AG09319 (cell line): ENCODE measurements around the gene PRR18.

Experiments used
- DNase-seq: peaks from one replicate; pipeline ENCODE4 v3.0.0-alpha.2; 2010; ENCODE audit warnings: low read depth; ENCODE audit errors: extremely low read depth
- TF ChIP-seq, protein P1 (sequence below): IDR thresholded peaks from 2 replicates; pipeline ENCODE4 v1.5.1; 2011; ENCODE audit warnings: low read depth, mild to moderate bottlenecking, inconsistent platforms, low read length, moderate library complexity

The PRR18 gene, protein sequence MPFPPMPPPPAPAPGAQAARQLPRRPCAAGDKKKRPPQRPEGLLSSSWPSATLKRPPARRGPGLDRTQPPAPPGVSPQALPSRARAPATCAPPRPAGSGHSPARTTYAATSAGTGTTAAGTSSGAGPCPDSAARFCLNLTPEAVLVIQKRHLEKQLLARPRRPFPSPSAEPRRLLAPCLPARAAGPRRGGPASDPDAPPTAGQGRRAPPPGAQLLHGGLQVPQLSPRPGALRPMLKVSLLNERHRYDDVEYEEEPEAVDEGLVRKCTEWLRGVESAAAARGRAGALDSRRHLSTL

GRCh38 chr6:166308033-166308768 is at the start of gene PRR18:
Gene PRR18, minus strand, starts transcription at chr6:166308392. Its CDS starts 250 bp downstream, at chr6:166308142.
- TF ChIP-seq, protein P1, sequence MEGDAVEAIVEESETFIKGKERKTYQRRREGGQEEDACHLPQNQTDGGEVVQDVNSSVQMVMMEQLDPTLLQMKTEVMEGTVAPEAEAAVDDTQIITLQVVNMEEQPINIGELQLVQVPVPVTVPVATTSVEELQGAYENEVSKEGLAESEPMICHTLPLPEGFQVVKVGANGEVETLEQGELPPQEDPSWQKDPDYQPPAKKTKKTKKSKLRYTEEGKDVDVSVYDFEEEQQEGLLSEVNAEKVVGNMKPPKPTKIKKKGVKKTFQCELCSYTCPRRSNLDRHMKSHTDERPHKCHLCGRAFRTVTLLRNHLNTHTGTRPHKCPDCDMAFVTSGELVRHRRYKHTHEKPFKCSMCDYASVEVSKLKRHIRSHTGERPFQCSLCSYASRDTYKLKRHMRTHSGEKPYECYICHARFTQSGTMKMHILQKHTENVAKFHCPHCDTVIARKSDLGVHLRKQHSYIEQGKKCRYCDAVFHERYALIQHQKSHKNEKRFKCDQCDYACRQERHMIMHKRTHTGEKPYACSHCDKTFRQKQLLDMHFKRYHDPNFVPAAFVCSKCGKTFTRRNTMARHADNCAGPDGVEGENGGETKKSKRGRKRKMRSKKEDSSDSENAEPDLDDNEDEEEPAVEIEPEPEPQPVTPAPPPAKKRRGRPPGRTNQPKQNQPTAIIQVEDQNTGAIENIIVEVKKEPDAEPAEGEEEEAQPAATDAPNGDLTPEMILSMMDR, result no peak
- DNase-seq, result no peak

- DNase-seq, result no peak
- TF ChIP-seq, protein P1, result no peak
Measured at GRCh38 chr6:166355552-166355951, 47.4 kb upstream of the PRR18 start.

GRCh38 chr6:166354965-166355364 is 46.8 kb upstream of the PRR18 start:
- no peak for DNase-seq
- TF ChIP-seq, protein P1, result no peak

GRCh38 chr6:166354143-166354542 is 46.0 kb upstream of the PRR18 start:
- no peak for DNase-seq
- TF ChIP-seq, protein P1, result no peak

DNA sequence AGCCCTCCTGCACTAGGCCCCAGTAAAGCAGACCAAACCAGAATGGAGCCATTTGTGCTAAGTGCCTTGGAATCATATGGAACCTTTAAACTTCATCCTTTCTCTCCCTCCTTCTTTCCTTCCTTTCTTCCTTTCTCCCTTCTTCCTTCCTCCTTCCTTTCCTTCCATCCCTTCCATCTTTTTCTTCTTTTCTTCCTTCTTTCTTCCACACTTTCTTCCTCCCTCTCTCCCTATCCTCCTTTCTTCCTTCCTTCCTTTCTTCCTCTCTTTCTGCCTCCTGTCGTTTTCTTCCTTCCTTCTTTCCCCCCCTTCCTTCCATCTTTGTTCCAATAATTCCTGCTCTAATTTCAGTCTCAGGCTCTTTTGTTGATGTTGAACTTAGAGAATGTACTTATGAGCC is 45.3 kb upstream of the PRR18 start:
- DNase-seq, result no peak
- TF ChIP-seq, protein P1, result no peak

DNA sequence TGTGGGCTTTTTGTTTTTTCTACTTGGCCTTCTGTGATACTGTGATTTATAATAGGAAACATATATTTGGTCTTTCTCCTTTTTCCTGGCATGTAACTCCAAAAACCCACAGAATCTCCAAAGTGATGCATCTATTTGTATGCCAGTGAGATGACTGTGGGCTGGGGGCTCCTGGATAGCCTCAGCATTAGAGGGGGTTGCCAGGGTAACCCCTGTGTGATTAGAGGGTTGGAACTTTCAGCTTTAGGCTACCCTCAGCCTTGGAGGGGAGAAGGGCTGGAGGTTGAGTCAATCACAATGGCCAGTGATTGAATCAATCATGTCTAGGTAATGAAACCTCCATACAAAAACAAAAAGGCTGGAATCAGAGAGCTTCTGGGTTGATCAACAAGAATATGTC is 44.7 kb upstream of the PRR18 start:
- TF ChIP-seq, protein P1, result no peak
- no peak for DNase-seq

- no peak for DNase-seq
- TF ChIP-seq, protein P1, result no peak
Measured at GRCh38 chr6:166351715-166352285, 43.6 kb upstream of the PRR18 start.
